Gastroesophageal sphincter (tissue), 4 donors: ENCODE data around the gene KMT2C. TPM values are rescaled to one million over a fixed set of nuclear protein-coding genes. Genes with fewer than 3 reads are reported as not detected.

Source experiments
- small RNA-seq, 4 donors: library from RNA; depleted of rRNA; stranded (forward); fragments of <200 nt; gene quantifications; one replicate each; pipeline ENCODE3, GENCODE V24; 2016
- total RNA-seq, 4 donors: library from RNA; depleted of rRNA; stranded (reverse); fragments of >200 nt; gene quantifications; one replicate each; pipeline ENCODE4 v1.1.0, GENCODE V29; 2016

KMT2C gene
- total RNA-seq, 4 donors from 2014 or later: 63.0 to 84.8 (median 75.5) TPM

Small RNAs within 50 kb of the gene (small RNA-seq; reads per million reads assigned to genes)
- gene AC104692.1 (0 reads per million in 4 donors), gene AC104692.2 (0 to 0.27 (median 0) reads per million in 4 donors), gene RF00019 (0 reads per million in 4 donors)

Other genes with a start within 250 kb of the KMT2C start
- gene XRCC2, start 240.1 kb upstream of the KMT2C start, total RNA-seq: under 1 TPM; 0.35 to 0.84 (median 0.66) TPM